SK-N-DZ (cell line): ENCODE results near the gene GRIK3.
"Not testable (repeated sequence)": the region's sequence is repeated elsewhere in the genome, so short reads cannot be mapped to it uniquely, and the experiment has no call there.

Source experiments
- DNase-seq: peaks from one replicate; pipeline ENCODE4 v3.0.0-alpha.2; 2015; ENCODE audit warnings: low spot score

The GRIK3 gene

DNA sequence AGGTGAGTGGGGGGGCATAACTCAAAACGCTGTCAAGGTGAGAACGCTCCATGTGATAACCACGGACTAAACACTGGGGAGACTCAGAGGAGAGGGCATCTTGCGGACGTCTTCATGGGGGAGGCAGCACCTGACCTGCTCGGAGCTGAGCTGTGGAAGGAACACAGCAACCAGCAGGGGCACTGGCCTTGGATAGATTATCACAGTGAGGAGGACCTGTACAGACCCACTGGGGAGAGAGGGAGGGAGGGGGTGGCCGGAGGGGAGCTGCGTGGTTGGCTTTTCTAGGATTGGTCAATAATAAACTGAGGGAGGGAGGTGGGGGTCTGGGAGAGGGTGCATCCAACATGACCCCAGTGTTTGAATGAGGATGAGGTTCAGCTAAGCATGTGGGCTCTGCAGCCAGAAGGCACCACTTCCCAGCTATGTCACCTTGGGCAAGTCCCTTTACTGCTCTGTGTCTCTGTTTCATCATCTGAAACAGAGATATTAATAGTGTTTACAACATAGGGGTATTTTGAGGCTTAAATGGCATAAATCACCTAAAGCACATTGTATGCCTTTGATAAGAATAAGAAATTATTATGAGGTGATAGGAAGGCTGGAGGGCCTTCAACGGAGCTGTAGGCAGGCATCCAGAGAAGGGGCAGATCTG is 123.3 kb downstream of the GRIK3 start:
- no peak for DNase-seq

DNA sequence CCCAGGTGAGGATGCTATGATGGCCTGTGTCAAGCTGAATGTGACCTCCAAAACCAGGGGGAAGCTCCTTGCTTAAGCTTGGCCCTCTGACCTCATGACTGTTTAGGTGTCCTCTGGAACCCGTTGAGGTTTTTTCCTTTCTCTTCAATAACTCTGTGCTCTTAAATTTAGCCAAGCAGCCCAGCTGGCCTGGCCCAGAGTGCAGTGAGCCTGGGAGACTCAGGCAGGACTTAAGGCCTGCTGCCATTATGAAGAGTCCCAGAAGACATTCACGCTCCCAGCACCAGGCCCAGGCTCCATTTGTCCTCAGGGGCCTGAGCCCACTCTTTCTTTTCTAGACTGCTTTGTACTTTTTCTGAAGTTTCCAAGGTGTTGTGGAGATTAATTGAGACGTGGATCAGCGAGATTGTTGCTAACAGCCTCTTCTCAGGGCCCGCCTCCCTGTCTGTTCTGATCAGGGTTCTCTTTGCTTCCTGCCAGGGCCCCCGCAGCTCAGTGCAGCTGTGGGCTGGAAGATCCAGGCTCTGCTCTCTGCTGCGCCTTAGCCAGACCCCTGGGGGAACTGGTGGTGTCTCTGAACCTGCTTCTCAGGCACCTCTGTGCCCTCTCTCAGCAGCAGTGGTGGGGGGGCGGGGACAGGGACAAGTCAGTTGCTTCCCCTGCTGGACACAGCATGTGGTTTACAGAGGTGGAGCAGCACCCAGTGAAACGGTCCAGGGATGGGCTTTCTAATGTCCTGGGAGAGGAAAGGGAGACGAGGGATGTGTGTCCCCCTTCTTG is 124.2 kb downstream of the GRIK3 start:
- no peak for DNase-seq

DNA sequence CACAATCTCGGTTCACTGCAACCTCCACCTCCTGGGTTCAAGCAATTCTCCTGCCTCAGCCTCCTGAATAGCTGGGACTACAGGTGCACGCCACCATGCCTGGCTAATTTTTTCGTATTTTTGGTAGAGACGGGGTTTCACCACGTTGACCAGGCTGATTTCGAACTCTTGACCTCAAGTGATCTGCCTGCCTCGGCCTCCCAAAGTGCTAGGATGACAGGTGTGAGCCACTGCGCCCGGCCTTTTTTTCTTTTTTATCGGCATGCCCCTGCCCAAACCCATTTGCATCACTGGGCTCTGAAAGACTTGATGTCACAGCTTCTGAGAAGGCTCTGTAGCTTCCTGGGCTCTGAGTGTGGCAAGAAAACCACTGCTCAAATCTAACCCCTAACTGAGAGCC is 125.0 kb downstream of the GRIK3 start:
- not testable (repeated sequence) for DNase-seq

DNA sequence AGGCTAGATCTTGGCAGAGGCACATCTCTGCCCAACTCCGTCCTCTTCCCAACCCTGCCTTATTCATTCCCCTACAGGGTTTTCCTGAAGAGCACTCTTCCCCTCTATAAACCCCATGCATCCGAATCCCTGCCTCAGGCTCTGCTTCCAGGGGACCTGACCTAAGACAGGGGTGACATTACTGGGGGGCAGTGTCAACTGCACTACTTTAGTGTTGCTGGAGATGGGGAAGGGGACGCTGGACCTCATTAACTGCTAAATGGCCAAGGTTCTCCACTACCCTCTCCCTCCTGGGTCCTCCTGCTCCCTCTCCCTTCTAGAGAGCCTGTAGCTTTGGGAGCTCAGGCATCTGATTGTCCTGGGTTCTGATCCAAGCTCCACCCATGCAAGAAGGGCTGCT is 126.2 kb downstream of the GRIK3 start:
- no peak for DNase-seq

DNA sequence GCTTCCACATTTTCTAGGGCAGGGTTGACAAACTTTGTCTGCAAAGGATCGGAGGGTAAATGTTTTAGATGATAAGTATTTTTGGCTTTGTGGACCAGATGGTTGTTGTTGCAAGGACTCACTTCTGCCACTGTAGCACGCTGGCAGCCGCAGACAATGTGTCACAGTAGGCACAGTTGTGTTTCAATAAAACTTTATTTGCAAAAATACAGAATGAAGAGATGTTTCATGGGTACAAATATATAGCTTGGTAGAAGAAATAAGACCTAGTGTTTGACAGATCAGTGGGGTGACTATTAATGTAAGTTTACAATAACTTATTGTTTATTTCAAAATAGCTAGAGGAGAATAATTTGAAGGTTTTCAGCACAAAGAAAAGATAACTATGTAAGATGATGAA is 127.8 kb downstream of the GRIK3 start:
- DNase-seq, result no peak

DNA sequence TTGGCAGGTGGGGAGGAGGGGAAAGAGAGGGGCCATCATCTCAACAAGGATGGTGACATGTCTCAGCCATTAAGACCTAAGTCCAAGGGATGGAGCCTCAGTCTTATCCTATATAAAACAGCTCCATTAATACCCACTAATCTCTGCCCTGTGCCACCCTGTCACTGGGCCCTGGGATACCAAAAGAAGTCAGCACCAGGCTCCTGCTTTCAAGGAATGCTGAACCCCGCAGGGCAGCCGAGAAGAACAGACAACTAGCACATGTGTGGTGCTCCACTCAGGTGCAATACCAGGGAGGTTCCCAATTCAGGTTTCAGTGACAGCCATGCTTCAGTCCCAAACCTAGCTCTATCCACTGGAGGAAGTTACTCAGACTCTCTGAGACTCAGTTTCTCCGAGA is 128.4 kb downstream of the GRIK3 start:
- no peak for DNase-seq

DNA sequence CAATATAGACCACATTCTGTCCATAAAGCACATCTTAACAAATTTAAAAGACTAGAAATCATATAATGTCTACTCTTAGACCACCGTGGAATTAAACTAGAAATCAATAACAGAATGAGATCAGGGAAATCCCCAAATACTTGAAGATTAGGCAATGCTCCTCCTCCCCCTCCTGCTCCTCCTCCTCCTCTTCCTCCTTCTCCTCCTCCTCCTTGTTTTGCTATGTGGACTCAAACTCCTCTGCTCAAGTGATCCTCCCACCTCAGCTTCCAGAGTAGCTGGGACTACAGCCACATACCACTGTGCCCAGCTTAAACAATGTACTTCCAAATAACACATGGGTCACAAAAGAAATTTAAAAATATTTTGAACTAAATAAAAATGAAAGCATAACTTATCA is 134.2 kb downstream of the GRIK3 start:
- no peak for DNase-seq

DNA sequence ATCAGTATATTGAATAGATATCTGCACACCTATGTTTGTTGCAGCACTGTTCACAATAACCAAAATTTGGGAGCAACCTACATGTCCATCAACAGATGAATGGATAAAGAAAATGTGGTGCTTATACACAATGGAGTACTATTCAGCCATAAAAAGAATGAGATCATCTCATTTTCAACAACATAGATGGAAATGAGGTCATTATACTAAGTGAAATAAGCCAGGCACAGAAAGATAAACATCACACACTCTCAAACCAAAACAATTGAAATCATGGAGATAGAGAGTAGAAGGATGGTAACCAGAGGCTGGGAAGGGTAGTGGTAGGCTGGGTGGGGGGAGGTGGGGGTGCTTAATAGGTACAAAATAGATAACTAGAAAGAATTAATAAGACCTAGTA is 136.5 kb downstream of the GRIK3 start:
- DNase-seq, result not testable (repeated sequence)

DNA sequence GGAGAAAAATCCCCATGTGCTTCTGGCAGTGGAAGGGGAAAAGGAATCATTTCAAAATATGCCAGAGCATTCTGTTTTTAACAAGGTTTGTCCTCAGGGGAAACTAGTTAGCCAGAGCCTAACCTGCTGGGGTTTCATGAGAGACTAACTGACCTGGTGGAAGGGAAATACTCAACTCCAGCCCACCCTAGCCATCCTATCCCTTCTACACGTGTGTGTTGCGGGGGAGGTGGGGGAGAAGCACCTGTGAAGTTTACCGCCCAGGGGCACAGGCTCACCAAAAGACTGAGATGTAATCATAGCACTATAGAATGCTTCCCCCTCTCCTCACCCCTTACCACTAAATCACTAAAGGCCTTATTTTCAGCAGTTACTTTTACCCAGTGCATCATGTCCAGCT is 139.5 kb downstream of the GRIK3 start:
- no peak for DNase-seq

DNA sequence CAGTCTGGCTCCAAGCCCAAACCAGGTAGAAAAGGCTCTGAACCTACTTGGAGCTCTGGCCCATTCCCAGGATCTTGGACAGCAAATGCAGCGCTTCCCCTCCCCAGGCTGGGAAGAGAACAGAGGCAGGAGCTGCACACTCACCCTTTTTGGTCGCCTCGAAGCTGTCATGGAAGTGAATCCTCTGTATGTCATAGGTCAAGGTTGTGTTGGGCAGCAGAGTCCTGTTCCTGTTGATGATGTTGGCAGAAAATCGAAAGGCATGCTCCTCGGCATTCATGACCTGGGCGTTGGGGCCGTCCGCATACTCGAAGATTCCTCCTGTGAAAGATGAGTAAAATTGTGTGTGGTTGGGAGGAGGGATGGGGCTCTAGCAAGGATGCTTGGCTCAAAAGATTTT is 143.5 kb downstream of the GRIK3 start:
- DNase-seq, result no peak

DNA sequence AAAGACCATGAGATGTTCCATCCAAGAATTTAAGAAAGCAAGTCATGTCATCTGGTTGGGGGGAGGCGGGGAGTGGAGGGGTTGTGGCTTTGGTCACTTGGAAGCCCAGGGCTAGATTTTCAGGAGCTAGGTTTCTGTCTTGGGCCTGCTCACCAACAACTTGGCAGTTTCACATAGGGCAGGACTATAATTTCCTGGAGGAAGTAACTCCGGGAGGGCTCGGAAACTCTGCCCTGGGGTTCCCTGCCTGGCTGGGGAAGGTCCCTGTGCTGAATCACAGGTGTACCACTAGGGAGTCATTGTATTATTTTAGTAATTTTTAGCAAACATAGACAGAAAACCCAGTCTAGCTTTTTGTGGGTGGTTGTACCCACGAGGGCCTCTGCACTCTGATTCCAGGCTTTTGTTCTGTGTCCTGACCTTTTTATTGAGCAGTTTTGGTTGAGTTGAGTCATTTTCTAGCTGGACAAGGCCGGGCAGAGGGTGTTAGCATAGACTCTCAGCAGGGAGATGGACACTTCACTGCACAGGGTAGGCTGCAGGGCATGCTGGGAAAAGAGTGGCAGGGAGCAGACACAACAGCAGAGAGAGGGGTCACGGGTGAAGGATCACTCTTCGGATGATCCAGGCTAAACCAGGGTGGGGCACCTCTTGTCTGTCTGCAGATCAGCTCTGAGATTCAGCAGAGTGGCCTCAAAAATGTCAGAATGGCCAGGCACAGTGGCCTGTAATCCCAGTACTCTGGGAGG is 144.7 kb downstream of the GRIK3 start:
- no peak for DNase-seq

DNA sequence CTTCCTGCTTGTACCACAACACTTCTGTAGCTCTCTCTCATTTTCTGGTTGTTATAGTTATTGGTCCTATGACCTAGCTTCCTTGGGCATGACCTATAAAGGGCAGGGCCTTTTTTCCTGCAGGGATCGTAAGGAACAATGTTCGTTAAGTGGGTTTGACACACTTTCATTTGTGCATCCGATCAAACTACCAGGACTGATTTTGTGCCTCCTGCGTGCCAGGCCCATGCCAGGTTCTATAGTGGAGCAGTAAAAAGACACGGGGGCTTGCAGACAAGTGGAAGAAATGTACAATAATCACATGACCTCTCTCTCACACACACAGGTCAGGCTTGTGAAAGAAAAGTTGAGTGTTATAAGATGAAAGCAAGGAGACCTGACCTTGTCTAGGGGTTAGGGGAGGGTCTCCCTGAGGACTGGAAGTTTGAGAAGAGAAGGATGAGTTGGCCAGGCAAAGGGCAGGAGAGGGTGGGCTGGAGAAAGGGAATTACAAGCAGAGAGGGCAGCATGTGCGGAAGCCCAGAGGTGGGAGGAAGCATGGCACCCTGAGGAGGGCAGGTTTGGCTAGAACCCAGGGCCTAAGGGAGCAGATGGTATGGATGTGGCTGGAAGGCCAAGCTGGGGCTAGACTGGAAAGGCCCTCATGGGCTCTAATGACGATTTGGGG is 145.4 kb downstream of the GRIK3 start:
- no peak for DNase-seq

DNA sequence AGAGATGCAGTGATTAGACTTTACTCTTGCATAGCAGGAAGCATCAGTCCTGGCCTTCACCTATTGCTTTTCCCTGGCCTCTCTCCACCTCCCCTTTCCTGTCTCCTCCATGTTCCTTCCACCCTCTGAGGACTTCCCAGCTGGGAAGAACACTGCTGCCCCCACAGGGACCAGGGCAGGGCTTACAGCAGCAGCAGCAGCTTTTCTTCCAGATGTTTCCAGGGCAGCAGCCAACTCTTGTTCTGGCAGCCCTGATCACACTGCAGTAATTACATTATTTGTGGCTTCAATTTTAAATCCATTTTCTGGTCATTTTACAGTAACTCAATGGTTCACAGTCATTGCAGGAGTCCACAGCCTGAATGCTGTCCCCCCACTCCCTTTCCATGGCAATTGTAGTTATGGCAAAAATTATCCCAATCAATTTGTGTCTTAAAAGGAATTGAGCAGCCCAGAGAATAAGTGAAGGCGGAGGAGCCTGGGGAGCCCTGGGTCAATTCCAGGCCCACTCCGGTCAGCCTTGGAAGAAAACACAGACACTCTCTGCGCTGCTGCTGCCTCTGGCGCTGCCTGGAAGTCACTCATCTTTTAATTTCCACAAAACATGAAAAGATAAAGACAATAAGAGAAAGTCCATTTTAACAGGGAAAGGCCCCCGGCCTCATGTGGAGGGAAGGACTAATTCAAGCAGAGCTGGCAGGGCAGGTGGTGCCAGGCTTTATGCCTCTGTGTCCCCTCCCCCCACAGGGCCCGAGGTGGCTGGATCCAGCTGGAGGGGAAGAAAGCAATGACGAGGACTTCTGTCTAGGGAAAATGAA is 148.6 kb downstream of the GRIK3 start:
- peak; percentile 21 for DNase-seq

DNA sequence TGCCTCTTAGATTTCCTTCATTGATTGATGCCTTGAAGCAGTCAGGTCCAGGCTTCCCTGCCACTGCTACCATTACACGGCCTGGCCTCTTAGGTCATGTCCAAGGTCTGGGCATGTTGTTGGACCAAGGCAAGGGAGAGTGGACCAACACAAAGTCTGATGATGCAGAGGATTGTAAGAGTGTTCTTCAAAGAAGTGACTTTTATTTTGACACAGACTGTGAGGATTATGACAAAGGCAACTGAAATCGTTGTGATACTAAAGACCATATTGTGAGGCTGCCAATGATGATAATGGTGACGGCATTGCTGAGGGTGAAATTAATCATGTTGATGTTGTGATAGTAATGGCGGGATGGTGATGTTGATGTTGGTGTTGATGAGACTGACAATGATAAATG is 149.5 kb downstream of the GRIK3 start:
- no peak for DNase-seq

DNA sequence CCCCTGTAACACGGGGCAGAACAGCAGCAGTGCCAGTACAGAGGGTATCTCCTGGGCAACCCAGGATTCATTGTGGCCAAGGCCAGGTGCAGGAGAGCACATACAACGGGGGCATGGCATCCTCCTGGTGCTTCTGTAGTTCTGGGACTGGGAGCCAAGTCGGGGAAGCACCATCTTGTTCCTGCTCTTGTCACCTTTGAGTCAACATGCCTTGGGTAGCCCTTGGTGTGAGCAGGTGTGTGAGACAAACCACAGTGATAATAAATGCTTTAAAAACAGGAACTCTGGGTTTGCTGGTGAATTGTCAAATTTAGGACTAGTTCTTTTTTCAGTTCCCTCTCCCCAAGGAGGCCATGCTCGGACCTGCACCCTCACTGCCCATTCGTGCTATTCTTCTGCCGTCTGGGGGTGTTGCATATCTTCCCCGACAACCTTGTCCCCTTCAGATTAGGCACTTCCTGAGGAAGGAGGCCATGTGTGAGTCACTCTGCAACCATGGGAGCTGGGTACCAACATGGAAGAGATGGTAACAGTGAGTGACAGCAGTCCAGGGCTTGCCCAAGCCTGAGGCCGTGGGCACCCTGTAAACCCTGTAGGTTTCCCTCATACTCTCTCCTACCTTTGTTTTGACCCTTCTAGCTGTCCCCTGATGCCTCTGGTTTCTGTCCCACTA is 150.2 kb downstream of the GRIK3 start:
- no peak for DNase-seq

DNA sequence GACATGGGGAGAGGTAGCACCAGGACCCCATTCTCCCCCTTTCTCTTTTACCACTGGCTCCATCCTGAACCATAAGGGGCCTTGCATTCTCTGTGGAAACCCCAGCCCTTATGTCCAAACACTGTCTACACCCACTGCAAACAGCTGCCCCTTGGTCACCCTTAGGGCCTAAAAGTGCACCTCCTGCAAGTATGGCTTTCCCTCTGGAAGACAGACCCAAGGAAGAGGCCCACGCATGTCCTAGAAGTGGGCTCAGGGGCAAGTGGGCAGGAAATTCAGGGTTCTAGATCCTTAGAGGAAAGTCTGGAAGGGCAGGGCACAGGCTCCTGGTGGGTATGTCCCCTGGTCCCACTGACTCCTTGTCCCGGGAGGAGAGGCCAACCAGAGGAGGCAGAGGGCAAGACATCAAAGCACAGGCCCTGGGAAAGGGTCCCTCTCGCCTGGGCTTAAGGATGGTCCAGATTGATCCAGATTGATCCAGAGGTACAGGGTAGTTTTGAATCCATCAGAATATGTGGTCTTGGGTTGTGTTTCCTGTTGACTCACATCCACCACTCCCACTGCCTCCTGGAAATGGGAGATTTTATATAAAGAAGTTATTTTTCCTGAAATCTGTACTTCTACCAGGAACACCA is 150.9 kb downstream of the GRIK3 start:
- no peak for DNase-seq

DNA sequence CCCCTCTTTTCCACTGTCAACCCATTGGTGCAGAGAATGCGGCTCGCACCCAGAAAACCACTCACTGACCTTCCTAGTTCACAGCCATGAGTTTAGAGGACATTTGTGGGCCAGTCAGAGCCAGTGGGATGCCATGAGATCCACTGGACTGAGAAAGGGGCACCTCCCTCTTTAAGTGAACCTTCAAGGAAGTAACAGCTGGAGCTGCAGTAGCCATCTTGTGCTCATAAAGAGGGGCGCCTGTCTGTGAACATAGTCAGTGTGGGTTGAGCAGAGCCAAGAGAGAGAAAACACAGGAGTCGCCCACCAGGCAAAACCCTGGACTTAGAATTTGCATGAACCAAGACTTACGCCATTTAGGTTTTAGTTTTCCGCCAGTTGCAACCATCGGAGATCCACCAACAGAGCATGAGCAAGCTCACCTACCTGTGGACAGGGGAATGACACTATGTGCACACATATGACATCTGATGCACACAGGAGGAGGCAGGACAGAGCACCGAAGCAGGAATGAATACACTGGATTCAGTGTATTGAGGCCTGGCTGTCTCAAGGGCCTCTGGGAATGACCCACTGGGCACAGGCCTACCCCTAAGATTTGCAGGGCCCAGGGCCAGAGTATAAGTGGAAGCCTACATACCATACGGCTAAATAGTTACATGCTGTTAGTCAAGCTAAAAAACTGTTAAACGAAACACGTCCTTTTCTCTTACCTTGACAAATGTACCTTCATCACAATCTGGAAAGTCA is 151.6 kb downstream of the GRIK3 start:
- DNase-seq, result no peak

DNA sequence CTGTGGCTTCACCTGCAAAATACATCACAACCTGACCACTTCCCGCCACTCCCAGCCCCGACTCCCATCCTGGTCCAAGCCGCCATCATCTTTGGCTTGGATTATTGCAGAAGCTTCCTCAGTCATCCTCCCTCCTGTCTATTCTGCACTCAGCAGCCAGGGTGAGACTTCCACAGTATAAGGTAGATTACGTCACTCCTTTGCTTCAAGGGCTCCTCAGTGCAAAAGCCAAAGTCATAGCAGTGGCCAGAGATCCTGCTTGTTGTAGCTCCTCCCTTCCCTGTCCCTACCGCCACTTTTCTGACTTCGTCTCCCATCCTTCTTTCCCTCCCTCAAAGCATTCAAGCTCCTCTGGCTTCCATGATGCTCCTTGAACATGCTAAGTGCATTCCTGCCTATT is 152.8 kb downstream of the GRIK3 start:
- no peak for DNase-seq

DNA sequence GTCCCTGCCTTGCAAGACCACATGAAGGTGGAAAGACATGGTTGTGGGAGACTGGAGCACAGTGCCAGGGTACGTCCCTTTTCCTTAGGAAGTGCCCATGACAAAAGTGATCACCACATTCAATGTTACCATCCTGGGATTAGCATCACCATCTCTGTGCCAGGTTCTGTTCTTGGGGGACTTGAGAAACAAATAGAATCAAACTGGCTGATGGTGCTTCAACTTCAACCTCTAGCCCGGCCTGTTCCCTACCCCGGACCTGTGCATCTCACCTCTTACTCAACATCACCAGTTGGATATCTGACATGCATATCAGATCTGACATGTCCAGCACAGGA is 153.3 kb downstream of the GRIK3 start:
- DNase-seq, result no peak
